Prostate gland (tissue), 2 donors: ENCODE measurements around the gene RPS6KL1.

Experiments
- CTCF ChIP-seq, 4 experiments: fragments of 200-600 bp in 2 of 4; fragments of 450-650 bp in 2 of 4; sonication (generic) in 2 of 4; IDR thresholded peaks; 1 replicate in 3 of 4; 2 replicates in 1 of 4; pipeline ENCODE4 v1.5.1; 2016 to 2019; ENCODE audit warnings: antibody characterized with exemption in 4 of 4, mild to moderate bottlenecking in 2 of 4, moderate library complexity in 2 of 4
- POLR2AphosphoS5 ChIP-seq: sonication (generic); formaldehyde crosslinking; IDR thresholded peaks from one replicate; pipeline ENCODE4 v1.6.1; 2017; ENCODE audit warnings: antibody characterized with exemption

- TF ChIP-seq POLR2AphosphoS5 (no peak), CTCF (IDR thresholded peaks at IDR 0.05) (no peak)
Measured at GRCh38 chr14:74924061-74924460, 1.0 kb upstream of the RPS6KL1 start.
